Measurements from ENCODE around the gene PRKACB.

PRKACB gene

DNA sequence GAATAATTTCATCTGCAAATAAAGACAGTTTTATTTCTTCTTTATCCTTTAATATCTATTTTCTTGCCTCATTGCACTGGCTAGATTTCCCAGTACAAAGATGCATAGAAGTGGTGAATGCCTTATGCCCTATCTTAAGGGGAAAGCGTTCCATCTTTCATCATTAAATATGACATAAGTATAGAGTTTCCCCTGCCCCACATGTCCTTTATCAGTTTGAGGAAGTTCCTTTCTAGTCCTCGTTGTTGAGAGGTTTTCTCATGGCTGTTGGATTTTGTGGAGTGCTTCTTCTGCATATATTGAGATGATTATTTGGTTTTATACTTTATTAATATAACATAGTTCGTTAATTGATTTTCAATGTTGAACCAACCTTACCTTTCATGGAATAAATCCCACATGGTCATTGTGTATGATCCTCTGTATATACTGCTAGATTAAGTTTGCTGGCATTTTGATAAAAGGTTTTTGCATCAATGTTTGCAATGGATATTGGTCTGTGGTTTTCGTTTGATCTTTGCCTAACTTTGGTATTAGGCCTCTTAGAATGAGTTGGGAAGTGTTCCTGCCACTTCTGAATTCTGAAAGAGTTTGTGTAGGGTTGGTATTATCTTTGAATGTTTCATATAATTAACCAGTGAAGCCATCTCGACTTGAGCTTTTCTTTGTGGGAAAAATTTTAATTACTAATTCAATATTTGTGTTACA is 15.6 kb downstream of the PRKACB start:
- Histone ChIP-seq H3K9ac (ENCODE audit: low read length) (no peak overlapping the region), H4K5ac (ENCODE audit: low read length) (no peak overlapping the region), H2BK15ac (replicated peaks; ENCODE audit: low read depth) (no peak overlapping the region), H3K4ac (ENCODE audit: low read depth, low read length) (no peak overlapping the region), H3K4me2 (ENCODE audit: low read length) (no peak overlapping the region), H3K23ac (ENCODE audit: low read length) (no peak overlapping the region), H4K8ac (ENCODE audit: low read depth, low read length) (no peak overlapping the region), H3K36me3 (ENCODE audit: control insufficient read depth, insufficient read depth, low read length) (no peaks in the 10 kb centered on the region), H2BK120ac (ENCODE audit: low read depth, low read length) (no peak overlapping the region), H3K18ac (ENCODE audit: low read length) (no peak overlapping the region), H3K4me3 (ENCODE audit: low read length) (no peak overlapping the region), H3K79me1 (ENCODE audit: low read length) (peaks cover 1% of the 10 kb centered on the region), H3K56ac (ENCODE audit: low read length) (no peak overlapping the region), H2AK5ac (ENCODE audit: low read length) (no peak overlapping the region), H3K4me1 (ENCODE audit: control insufficient read depth, low read depth, low read length) (no peaks in the 10 kb centered on the region), H3K79me2 (ENCODE audit: control insufficient read depth, insufficient read depth, low read length) (no peaks in the 10 kb centered on the region), H2BK5ac (ENCODE audit: low read length) (no peak overlapping the region), H3K27me3 (ENCODE audit: insufficient read depth, low read length, poor library complexity) (no peaks in the 10 kb centered on the region), H3K27ac (ENCODE audit: low read depth, low read length) (no peak overlapping the region)
- no CpG with 5 or more reads among the region's 5 CpGs for WGBS (ENCODE audit: extremely low coverage, insufficient coverage, low lambda C conversion rate)
- DNase-seq, result no peak

DNA sequence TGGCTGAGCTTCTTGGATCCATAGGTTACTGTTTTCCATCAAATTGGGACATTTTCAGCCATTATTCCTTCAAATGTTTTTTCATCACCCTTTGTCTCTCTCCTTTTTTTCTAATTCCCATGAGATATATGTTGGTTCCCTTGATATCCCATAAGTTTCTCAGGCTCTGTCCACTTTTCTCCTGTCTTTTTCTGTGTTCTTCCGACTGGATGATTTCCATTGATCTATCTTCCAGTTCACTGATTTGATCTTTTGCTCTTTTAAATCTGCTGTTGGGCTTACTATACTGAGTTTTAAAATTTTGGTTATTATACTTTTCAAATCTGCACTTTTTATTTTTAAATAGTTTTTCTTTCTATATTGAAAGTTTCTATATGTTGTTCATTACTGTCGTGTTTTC is 18.2 kb downstream of the PRKACB start:
- Histone ChIP-seq H3K23ac (ENCODE audit: low read length) (no peak overlapping the region), H3K27me3 (ENCODE audit: insufficient read depth, low read length, poor library complexity) (no peaks in the 10 kb centered on the region), H4K5ac (ENCODE audit: low read length) (no peak overlapping the region), H3K27ac (ENCODE audit: low read depth, low read length) (no peak overlapping the region), H3K36me3 (ENCODE audit: control insufficient read depth, insufficient read depth, low read length) (no peaks in the 10 kb centered on the region), H2BK120ac (ENCODE audit: low read depth, low read length) (no peak overlapping the region), H4K8ac (ENCODE audit: low read depth, low read length) (no peak overlapping the region), H2BK15ac (replicated peaks; ENCODE audit: low read depth) (no peak overlapping the region), H3K18ac (ENCODE audit: low read length) (no peak overlapping the region), H2BK5ac (ENCODE audit: low read length) (no peak overlapping the region), H2AK5ac (ENCODE audit: low read length) (no peak overlapping the region), H3K9ac (ENCODE audit: low read length) (no peak overlapping the region), H3K79me1 (ENCODE audit: low read length) (peaks cover 1% of the 10 kb centered on the region), H3K56ac (ENCODE audit: low read length) (no peak overlapping the region), H3K79me2 (ENCODE audit: control insufficient read depth, insufficient read depth, low read length) (no peaks in the 10 kb centered on the region), H3K4ac (ENCODE audit: low read depth, low read length) (no peak overlapping the region), H3K4me1 (ENCODE audit: control insufficient read depth, low read depth, low read length) (no peaks in the 10 kb centered on the region), H3K4me2 (ENCODE audit: low read length) (no peak overlapping the region), H3K4me3 (ENCODE audit: low read length) (no peak overlapping the region)
- WGBS (ENCODE audit: extremely low coverage, insufficient coverage, low lambda C conversion rate), result no CpG with 5 or more reads among the region's 2 CpGs
- DNase-seq, result no peak

GRCh38 chr1:84163123-84163931 is 19.3 kb downstream of the PRKACB start:
- Histone ChIP-seq H3K27me3 (ENCODE audit: insufficient read depth, low read length, poor library complexity) (no peaks in the 10 kb centered on the region), H3K9ac (ENCODE audit: low read length) (no peak overlapping the region), H2AK5ac (ENCODE audit: low read length) (no peak overlapping the region), H3K4me2 (ENCODE audit: low read length) (no peak overlapping the region), H3K79me2 (ENCODE audit: control insufficient read depth, insufficient read depth, low read length) (no peaks in the 10 kb centered on the region), H2BK5ac (ENCODE audit: low read length) (no peak overlapping the region), H3K4me1 (ENCODE audit: control insufficient read depth, low read depth, low read length) (no peaks in the 10 kb centered on the region), H4K5ac (ENCODE audit: low read length) (no peak overlapping the region), H3K4me3 (ENCODE audit: low read length) (no peak overlapping the region), H3K4ac (ENCODE audit: low read depth, low read length) (no peak overlapping the region), H4K8ac (ENCODE audit: low read depth, low read length) (no peak overlapping the region), H2BK15ac (replicated peaks; ENCODE audit: low read depth) (no peak overlapping the region), H2BK120ac (ENCODE audit: low read depth, low read length) (no peak overlapping the region), H3K56ac (ENCODE audit: low read length) (no peak overlapping the region), H3K23ac (ENCODE audit: low read length) (no peak overlapping the region), H3K79me1 (ENCODE audit: low read length) (peaks cover 1% of the 10 kb centered on the region), H3K27ac (ENCODE audit: low read depth, low read length) (no peak overlapping the region), H3K18ac (ENCODE audit: low read length) (no peak overlapping the region), H3K36me3 (ENCODE audit: control insufficient read depth, insufficient read depth, low read length) (no peaks in the 10 kb centered on the region)
- DNase-seq, result no peak
- WGBS (ENCODE audit: extremely low coverage, insufficient coverage, low lambda C conversion rate), result no CpG with 5 or more reads among the region's 7 CpGs

GRCh38 chr1:84164161-84164560 is 20.1 kb downstream of the PRKACB start:
- H3K56ac ChIP-seq (ENCODE audit: low read length), result no peak overlapping the region
- no peak overlapping the region for H4K5ac ChIP-seq (ENCODE audit: low read length)
- H2AK5ac ChIP-seq (ENCODE audit: low read length), result no peak overlapping the region
- no peak overlapping the region for H3K4ac ChIP-seq (ENCODE audit: low read depth, low read length)
- no peak overlapping the region for H4K8ac ChIP-seq (ENCODE audit: low read depth, low read length)
- no peak overlapping the region for H3K4me2 ChIP-seq (ENCODE audit: low read length)
- H2BK120ac ChIP-seq (ENCODE audit: low read depth, low read length), result no peak overlapping the region
- H2BK15ac ChIP-seq (replicated peaks; ENCODE audit: low read depth), result no peak overlapping the region
- no CpG with 5 or more reads among the region's 5 CpGs for WGBS (ENCODE audit: extremely low coverage, insufficient coverage, low lambda C conversion rate)
- no peak overlapping the region for H3K4me3 ChIP-seq (ENCODE audit: low read length)
- no peaks in the 10 kb centered on the region for H3K27me3 ChIP-seq (ENCODE audit: insufficient read depth, low read length, poor library complexity)
- H3K9ac ChIP-seq (ENCODE audit: low read length), result no peak overlapping the region
- no peaks in the 10 kb centered on the region for H3K36me3 ChIP-seq (ENCODE audit: control insufficient read depth, insufficient read depth, low read length)
- H3K4me1 ChIP-seq (ENCODE audit: control insufficient read depth, low read depth, low read length), result no peaks in the 10 kb centered on the region
- no peak overlapping the region for H3K27ac ChIP-seq (ENCODE audit: low read depth, low read length)
- H3K79me2 ChIP-seq (ENCODE audit: control insufficient read depth, insufficient read depth, low read length), result no peaks in the 10 kb centered on the region
- DNase-seq, result no peak
- no peak overlapping the region for H3K18ac ChIP-seq (ENCODE audit: low read length)
- H3K23ac ChIP-seq (ENCODE audit: low read length), result no peak overlapping the region
- H2BK5ac ChIP-seq (ENCODE audit: low read length), result no peak overlapping the region
- peaks cover 1% of the 10 kb centered on the region for H3K79me1 ChIP-seq (ENCODE audit: low read length)

- no peak for DNase-seq
- no peak overlapping the region for H2BK120ac ChIP-seq (ENCODE audit: low read depth, low read length)
- no peak overlapping the region for H2BK15ac ChIP-seq (replicated peaks; ENCODE audit: low read depth)
- no peaks in the 10 kb centered on the region for H3K36me3 ChIP-seq (ENCODE audit: control insufficient read depth, insufficient read depth, low read length)
- no peak overlapping the region for H2BK5ac ChIP-seq (ENCODE audit: low read length)
- H3K56ac ChIP-seq (ENCODE audit: low read length), result no peak overlapping the region
- no peak overlapping the region for H2AK5ac ChIP-seq (ENCODE audit: low read length)
- H3K27ac ChIP-seq (ENCODE audit: low read depth, low read length), result no peak overlapping the region
- H3K4me2 ChIP-seq (ENCODE audit: low read length), result no peak overlapping the region
- H3K4ac ChIP-seq (ENCODE audit: low read depth, low read length), result no peak overlapping the region
- H3K4me3 ChIP-seq (ENCODE audit: low read length), result no peak overlapping the region
- no peaks in the 10 kb centered on the region for H3K4me1 ChIP-seq (ENCODE audit: control insufficient read depth, low read depth, low read length)
- no peak overlapping the region for H4K5ac ChIP-seq (ENCODE audit: low read length)
- H4K8ac ChIP-seq (ENCODE audit: low read depth, low read length), result no peak overlapping the region
- no peaks in the 10 kb centered on the region for H3K27me3 ChIP-seq (ENCODE audit: insufficient read depth, low read length, poor library complexity)
- H3K23ac ChIP-seq (ENCODE audit: low read length), result no peak overlapping the region
- no peaks in the 10 kb centered on the region for H3K79me2 ChIP-seq (ENCODE audit: control insufficient read depth, insufficient read depth, low read length)
- H3K79me1 ChIP-seq (ENCODE audit: low read length), result peaks cover 1% of the 10 kb centered on the region
- no peak overlapping the region for H3K18ac ChIP-seq (ENCODE audit: low read length)
- no peak overlapping the region for H3K9ac ChIP-seq (ENCODE audit: low read length)
- WGBS (ENCODE audit: extremely low coverage, insufficient coverage, low lambda C conversion rate), result no CpG with 5 or more reads among the region's 6 CpGs
Measured at GRCh38 chr1:84164567-84165021, 20.5 kb downstream of the PRKACB start.

Data from mesendoderm (in vitro differentiated cells).